ENCODE results near the gene PRKAB2. TPM values are rescaled to one million over a fixed set of nuclear protein-coding genes. Genes with fewer than 3 reads are reported as not detected.

PRKAB2 gene
- total and polyA plus RNA-seq, 5 donors from 2014 or later = 2.4 to 10.4 (median 3.3) TPM

GRCh38 chr1:147213271-147213670 lies 41.0 kb upstream of the PRKAB2 start:
- no peak overlapping the region for H3K27ac ChIP-seq (ENCODE audit: insufficient read depth, low read length, poor library complexity, severe bottlenecking)
- no peak for ATAC-seq (ENCODE audit: low read depth in 2 of 2)
- peaks cover 8% of the 10 kb centered on the region for H3K27me3 Mint-ChIP-seq
- DNase-seq = no peak
- peaks cover 0 to 2% (median 0%) of the 10 kb centered on the region in 4 donors for H3K4me1 Mint-ChIP-seq
- no peaks in the 10 kb centered on the region for H3K36me3 ChIP-seq (ENCODE audit: control insufficient read depth, insufficient read depth, low read length)
- H3K4me1 ChIP-seq (ENCODE audit: control insufficient read depth, insufficient read depth, low read length, poor library complexity, severe bottlenecking) = no peaks in the 10 kb centered on the region
- H3K4me3 ChIP-seq (ENCODE audit: low read depth, low read length) = no peak overlapping the region
- no peaks in the 10 kb centered on the region for H3K9me3 ChIP-seq (ENCODE audit: control insufficient read depth in 2 of 2, low read length in 2 of 2)
- no peak overlapping the region for H3K4me3 Mint-ChIP-seq
- no peaks in the 10 kb centered on the region for H3K9me3 Mint-ChIP-seq
- H3K36me3 Mint-ChIP-seq = peaks cover 2% of the 10 kb centered on the region
- H3K27ac Mint-ChIP-seq = no peak overlapping the region
- H3K27me3 ChIP-seq (ENCODE audit: control insufficient read depth, insufficient read depth, low read length) = peaks cover 2% of the 10 kb centered on the region

GRCh38 chr1:147211577-147211976 lies 39.3 kb upstream of the PRKAB2 start:
- H3K36me3 ChIP-seq (ENCODE audit: control insufficient read depth, insufficient read depth, low read length) = no peaks in the 10 kb centered on the region
- Mint-ChIP-seq H3K4me3 (no peak overlapping the region), H3K27me3 (no peaks in the 10 kb centered on the region), H3K9me3 (no peaks in the 10 kb centered on the region), H3K4me1 (peaks cover 0 to 2% (median 0%) of the 10 kb centered on the region in 4 donors), H3K27ac (no peak overlapping the region), H3K36me3 (peaks cover 2% of the 10 kb centered on the region)
- no peak for ATAC-seq (ENCODE audit: low read depth in 2 of 2)
- no peak overlapping the region for H3K4me3 ChIP-seq (ENCODE audit: low read depth, low read length)
- H3K27me3 ChIP-seq (ENCODE audit: control insufficient read depth, insufficient read depth, low read length) = peaks cover 2% of the 10 kb centered on the region
- DNase-seq = no peak
- H3K4me1 ChIP-seq (ENCODE audit: control insufficient read depth, insufficient read depth, low read length, poor library complexity, severe bottlenecking) = no peaks in the 10 kb centered on the region
- H3K9me3 ChIP-seq (ENCODE audit: control insufficient read depth in 2 of 2, low read length in 2 of 2) = no peaks in the 10 kb centered on the region
- no peak overlapping the region for H3K27ac ChIP-seq (ENCODE audit: insufficient read depth, low read length, poor library complexity, severe bottlenecking)

- no peaks in the 10 kb centered on the region for H3K4me1 ChIP-seq (ENCODE audit: control insufficient read depth, insufficient read depth, low read length, poor library complexity, severe bottlenecking)
- ATAC-seq (ENCODE audit: low read depth in 2 of 2) (no peak), DNase-seq (no peak)
- H3K9me3 Mint-ChIP-seq = no peaks in the 10 kb centered on the region
- peaks cover 2% of the 10 kb centered on the region for H3K27me3 ChIP-seq (ENCODE audit: control insufficient read depth, insufficient read depth, low read length)
- no peaks in the 10 kb centered on the region for H3K36me3 ChIP-seq (ENCODE audit: control insufficient read depth, insufficient read depth, low read length)
- no peak overlapping the region for H3K4me3 ChIP-seq (ENCODE audit: low read depth, low read length)
- peaks cover 0 to 2% (median 0%) of the 10 kb centered on the region in 4 donors for H3K4me1 Mint-ChIP-seq
- no peak overlapping the region for H3K27ac Mint-ChIP-seq
- no peaks in the 10 kb centered on the region for H3K27me3 Mint-ChIP-seq
- no peak overlapping the region for H3K27ac ChIP-seq (ENCODE audit: insufficient read depth, low read length, poor library complexity, severe bottlenecking)
- H3K36me3 Mint-ChIP-seq = peaks cover 2% of the 10 kb centered on the region
- H3K4me3 Mint-ChIP-seq = no peak overlapping the region
- no peaks in the 10 kb centered on the region for H3K9me3 ChIP-seq (ENCODE audit: control insufficient read depth in 2 of 2, low read length in 2 of 2)
Observed at GRCh38 chr1:147210987-147211386, 38.7 kb upstream of the PRKAB2 start.

- Histone ChIP-seq H3K27me3 (ENCODE audit: control insufficient read depth, insufficient read depth, low read length) (no peaks in the 10 kb centered on the region), H3K4me3 (ENCODE audit: low read depth, low read length) (no peak overlapping the region), H3K4me1 (ENCODE audit: control insufficient read depth, insufficient read depth, low read length, poor library complexity, severe bottlenecking) (no peaks in the 10 kb centered on the region), H3K36me3 (ENCODE audit: control insufficient read depth, insufficient read depth, low read length) (no peaks in the 10 kb centered on the region), H3K27ac (ENCODE audit: insufficient read depth, low read length, poor library complexity, severe bottlenecking) (no peak overlapping the region), H3K9me3 (ENCODE audit: control insufficient read depth in 2 of 2, low read length in 2 of 2) (no peaks in the 10 kb centered on the region)
- no peaks in the 10 kb centered on the region for H3K4me1 Mint-ChIP-seq
- H3K4me3 Mint-ChIP-seq = no peak overlapping the region
- no peak overlapping the region for H3K27ac Mint-ChIP-seq
- no peaks in the 10 kb centered on the region for H3K9me3 Mint-ChIP-seq
- H3K36me3 Mint-ChIP-seq = peaks cover 2% of the 10 kb centered on the region
- no peaks in the 10 kb centered on the region for H3K27me3 Mint-ChIP-seq
- ATAC-seq (ENCODE audit: low read depth in 2 of 2) = no peak
- no peak for DNase-seq
Observed at GRCh38 chr1:147209825-147210821, 37.9 kb upstream of the PRKAB2 start.

GRCh38 chr1:147208619-147209018 lies 36.3 kb upstream of the PRKAB2 start:
- H3K27ac ChIP-seq (ENCODE audit: insufficient read depth, low read length, poor library complexity, severe bottlenecking) = no peak overlapping the region
- Mint-ChIP-seq H3K4me1 (peaks cover 0 to 3% (median 0%) of the 10 kb centered on the region in 4 donors), H3K4me3 (no peak overlapping the region), H3K36me3 (peaks cover 9% of the 10 kb centered on the region), H3K9me3 (no peaks in the 10 kb centered on the region), H3K27me3 (no peaks in the 10 kb centered on the region), H3K27ac (no peak overlapping the region)
- H3K9me3 ChIP-seq (ENCODE audit: control insufficient read depth in 2 of 2, low read length in 2 of 2) = no peaks in the 10 kb centered on the region
- no peaks in the 10 kb centered on the region for H3K27me3 ChIP-seq (ENCODE audit: control insufficient read depth, insufficient read depth, low read length)
- H3K4me1 ChIP-seq (ENCODE audit: control insufficient read depth, insufficient read depth, low read length, poor library complexity, severe bottlenecking) = no peaks in the 10 kb centered on the region
- DNase-seq (no peak), ATAC-seq (ENCODE audit: low read depth in 2 of 2) (no peak)
- no peaks in the 10 kb centered on the region for H3K36me3 ChIP-seq (ENCODE audit: control insufficient read depth, insufficient read depth, low read length)
- no peak overlapping the region for H3K4me3 ChIP-seq (ENCODE audit: low read depth, low read length)

- DNase-seq (no peak), ATAC-seq (ENCODE audit: low read depth in 2 of 2) (no peak)
- H3K4me3 Mint-ChIP-seq = no peak overlapping the region
- Histone ChIP-seq H3K9me3 (ENCODE audit: control insufficient read depth in 2 of 2, low read length in 2 of 2) (no peaks in the 10 kb centered on the region), H3K4me1 (ENCODE audit: control insufficient read depth, insufficient read depth, low read length, poor library complexity, severe bottlenecking) (no peaks in the 10 kb centered on the region), H3K4me3 (ENCODE audit: low read depth, low read length) (no peak overlapping the region), H3K36me3 (ENCODE audit: control insufficient read depth, insufficient read depth, low read length) (no peaks in the 10 kb centered on the region), H3K27me3 (ENCODE audit: control insufficient read depth, insufficient read depth, low read length) (no peaks in the 10 kb centered on the region), H3K27ac (ENCODE audit: insufficient read depth, low read length, poor library complexity, severe bottlenecking) (no peak overlapping the region)
- H3K36me3 Mint-ChIP-seq = peaks cover 20% of the 10 kb centered on the region
- peaks cover 0 to 3% (median 0%) of the 10 kb centered on the region in 4 donors for H3K4me1 Mint-ChIP-seq
- no peak overlapping the region for H3K27ac Mint-ChIP-seq
- no peaks in the 10 kb centered on the region for H3K27me3 Mint-ChIP-seq
- no peaks in the 10 kb centered on the region for H3K9me3 Mint-ChIP-seq
Observed at GRCh38 chr1:147207192-147207591, 34.9 kb upstream of the PRKAB2 start.

- no peak for ATAC-seq (ENCODE audit: low read depth in 2 of 2)
- no peaks in the 10 kb centered on the region for H3K4me1 ChIP-seq (ENCODE audit: control insufficient read depth, insufficient read depth, low read length, poor library complexity, severe bottlenecking)
- no peak overlapping the region for H3K4me3 ChIP-seq (ENCODE audit: low read depth, low read length)
- no peaks in the 10 kb centered on the region for H3K27me3 Mint-ChIP-seq
- no peak overlapping the region for H3K27ac Mint-ChIP-seq
- H3K4me1 Mint-ChIP-seq = peaks cover 0 to 8% (median 0%) of the 10 kb centered on the region in 4 donors
- no peaks in the 10 kb centered on the region for H3K9me3 Mint-ChIP-seq
- H3K9me3 ChIP-seq (ENCODE audit: control insufficient read depth in 2 of 2, low read length in 2 of 2) = no peaks in the 10 kb centered on the region
- H3K4me3 Mint-ChIP-seq = no peak overlapping the region
- no peaks in the 10 kb centered on the region for H3K36me3 ChIP-seq (ENCODE audit: control insufficient read depth, insufficient read depth, low read length)
- peaks cover 20% of the 10 kb centered on the region for H3K36me3 Mint-ChIP-seq
- H3K27me3 ChIP-seq (ENCODE audit: control insufficient read depth, insufficient read depth, low read length) = no peaks in the 10 kb centered on the region
- H3K27ac ChIP-seq (ENCODE audit: insufficient read depth, low read length, poor library complexity, severe bottlenecking) = no peak overlapping the region
- no peak for DNase-seq
Observed at GRCh38 chr1:147204080-147204479, 31.8 kb upstream of the PRKAB2 start.

- Histone ChIP-seq H3K27ac (ENCODE audit: insufficient read depth, low read length, poor library complexity, severe bottlenecking) (no peak overlapping the region), H3K36me3 (ENCODE audit: control insufficient read depth, insufficient read depth, low read length) (no peaks in the 10 kb centered on the region), H3K27me3 (ENCODE audit: control insufficient read depth, insufficient read depth, low read length) (no peaks in the 10 kb centered on the region), H3K4me3 (ENCODE audit: low read depth, low read length) (no peak overlapping the region), H3K4me1 (ENCODE audit: control insufficient read depth, insufficient read depth, low read length, poor library complexity, severe bottlenecking) (no peaks in the 10 kb centered on the region), H3K9me3 (ENCODE audit: control insufficient read depth in 2 of 2, low read length in 2 of 2) (no peaks in the 10 kb centered on the region)
- Mint-ChIP-seq H3K27me3 (no peaks in the 10 kb centered on the region), H3K4me1 (peaks cover 0 to 8% (median 3%) of the 10 kb centered on the region in 4 donors), H3K27ac (no peak overlapping the region), H3K36me3 (peaks cover 20% of the 10 kb centered on the region), H3K9me3 (no peaks in the 10 kb centered on the region), H3K4me3 (no peak overlapping the region)
- ATAC-seq (ENCODE audit: low read depth in 2 of 2) = no peak
- DNase-seq = no peak
Observed at GRCh38 chr1:147202576-147202975, 30.3 kb upstream of the PRKAB2 start.

Data from CD4-positive, CD25-positive, alpha-beta regulatory T cell (primary cell).